ENCODE data around the gene HEXD.
"Not testable (repeated sequence)": the region's sequence is repeated elsewhere in the genome, so short reads cannot be mapped to it uniquely, and the experiment has no call there.

The HEXD gene

GRCh38 chr17:82396601-82397435 is 21.3 kb upstream of the HEXD start:
- DNase-seq (ENCODE audit: low spot score) = no peak

GRCh38 chr17:82397449-82398335 is 20.5 kb upstream of the HEXD start:
- no peak for DNase-seq (ENCODE audit: low spot score)

GRCh38 chr17:82399041-82399441 is 19.1 kb upstream of the HEXD start:
- no peak for DNase-seq (ENCODE audit: low spot score)

DNA sequence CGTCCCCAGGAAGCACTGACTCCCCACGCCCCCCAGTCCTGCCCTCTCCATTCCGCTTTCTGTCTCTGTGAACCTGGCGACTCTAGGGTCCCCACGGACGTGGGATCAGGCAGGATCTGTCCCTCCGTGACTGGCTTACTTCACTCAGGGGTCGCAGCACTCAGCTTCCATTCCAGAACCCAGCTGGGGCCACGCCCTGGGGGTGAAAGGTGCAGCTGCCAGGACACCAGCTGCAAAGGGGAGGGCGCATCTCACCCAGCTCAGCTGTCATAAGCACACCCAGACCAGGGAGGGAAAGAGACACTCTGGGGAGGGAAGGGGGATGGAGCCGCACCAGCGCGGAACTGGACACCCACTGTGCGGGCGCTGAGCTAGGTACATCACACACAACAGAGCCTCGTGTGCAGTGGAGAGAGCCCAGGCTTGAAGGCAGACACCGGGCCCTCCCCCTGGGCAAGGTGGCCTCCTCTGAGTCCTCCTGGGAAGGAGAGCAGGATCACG is 18.5 kb upstream of the HEXD start:
- DNase-seq (ENCODE audit: low spot score) = no peak

- DNase-seq (ENCODE audit: low spot score) = no peak
Measured at GRCh38 chr17:82400206-82400605, 17.9 kb upstream of the HEXD start.

- DNase-seq (ENCODE audit: low spot score) = no peak
Measured at GRCh38 chr17:82400830-82401229, 17.3 kb upstream of the HEXD start.

GRCh38 chr17:82402865-82403264 is 15.3 kb upstream of the HEXD start:
- DNase-seq (ENCODE audit: low spot score) = no peak

GRCh38 chr17:82403662-82404660 is 14.2 kb upstream of the HEXD start:
- DNase-seq (ENCODE audit: low spot score) = no peak

DNA sequence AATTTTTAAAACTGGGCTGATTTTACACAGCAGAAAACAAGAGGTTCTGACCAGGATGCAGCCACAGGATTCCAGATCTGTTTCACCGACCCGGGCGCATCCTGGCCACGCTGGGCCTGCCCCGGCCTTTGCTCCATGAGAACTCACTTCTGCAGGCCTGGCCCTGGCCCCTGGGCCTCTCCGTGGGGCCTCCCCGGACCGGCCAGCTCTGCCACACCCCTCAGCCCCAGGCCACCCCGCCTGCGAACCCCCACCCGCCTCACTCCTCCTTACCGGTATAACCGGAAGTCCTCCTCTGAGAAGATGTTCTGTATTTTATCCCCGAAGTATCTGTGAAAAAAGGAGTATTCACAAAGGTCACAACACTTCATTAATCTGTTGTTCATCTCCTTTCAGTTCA is 13.1 kb upstream of the HEXD start:
- no peak for DNase-seq (ENCODE audit: low spot score)

DNA sequence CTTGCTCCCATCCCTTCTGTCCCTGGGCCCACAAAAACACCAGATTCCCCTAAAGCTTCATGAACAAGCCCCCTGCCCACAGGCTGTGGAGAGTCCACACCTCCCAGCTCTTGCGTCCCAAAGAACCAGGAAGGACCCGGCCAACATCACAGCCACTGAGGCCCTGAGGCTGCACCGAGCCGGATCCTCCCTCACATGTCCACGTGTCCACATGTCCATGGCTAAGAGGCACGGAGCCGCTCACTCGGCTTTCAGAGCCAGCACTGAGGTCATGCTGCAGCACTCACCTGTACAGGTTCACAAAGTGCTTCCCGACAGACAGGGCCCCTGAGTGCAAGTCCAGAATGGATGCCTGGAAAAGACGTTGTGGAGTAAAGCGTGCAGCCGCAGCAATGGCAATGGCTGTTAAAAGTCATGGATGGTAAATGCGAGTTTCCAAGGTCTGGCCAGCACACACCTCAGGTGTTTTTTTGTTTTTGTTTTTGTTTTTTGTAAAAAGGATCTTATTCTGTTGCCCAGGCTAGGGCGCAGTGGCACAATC is 11.9 kb upstream of the HEXD start:
- no peak for DNase-seq (ENCODE audit: low spot score)

DNA sequence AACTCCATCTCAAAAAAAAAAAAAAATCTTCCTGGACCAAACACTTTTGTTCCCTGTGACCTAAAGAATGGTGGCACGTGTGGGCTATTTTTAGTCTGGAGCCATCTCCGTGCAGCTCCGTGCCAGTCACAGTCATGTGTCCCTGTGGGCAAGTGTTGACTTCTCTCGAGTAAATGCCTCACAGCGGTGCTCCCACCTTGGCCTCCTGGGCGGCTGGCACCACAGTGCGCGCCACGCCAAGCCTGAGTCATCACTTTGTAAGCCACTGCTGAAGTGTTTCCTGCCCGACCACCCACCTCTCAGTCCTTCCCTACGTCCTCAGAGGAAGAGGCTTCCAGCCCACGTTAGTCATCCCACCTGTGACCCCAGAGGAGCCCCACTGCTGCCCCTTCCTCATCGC is 10.9 kb upstream of the HEXD start:
- DNase-seq (ENCODE audit: low spot score) = no peak

DNA sequence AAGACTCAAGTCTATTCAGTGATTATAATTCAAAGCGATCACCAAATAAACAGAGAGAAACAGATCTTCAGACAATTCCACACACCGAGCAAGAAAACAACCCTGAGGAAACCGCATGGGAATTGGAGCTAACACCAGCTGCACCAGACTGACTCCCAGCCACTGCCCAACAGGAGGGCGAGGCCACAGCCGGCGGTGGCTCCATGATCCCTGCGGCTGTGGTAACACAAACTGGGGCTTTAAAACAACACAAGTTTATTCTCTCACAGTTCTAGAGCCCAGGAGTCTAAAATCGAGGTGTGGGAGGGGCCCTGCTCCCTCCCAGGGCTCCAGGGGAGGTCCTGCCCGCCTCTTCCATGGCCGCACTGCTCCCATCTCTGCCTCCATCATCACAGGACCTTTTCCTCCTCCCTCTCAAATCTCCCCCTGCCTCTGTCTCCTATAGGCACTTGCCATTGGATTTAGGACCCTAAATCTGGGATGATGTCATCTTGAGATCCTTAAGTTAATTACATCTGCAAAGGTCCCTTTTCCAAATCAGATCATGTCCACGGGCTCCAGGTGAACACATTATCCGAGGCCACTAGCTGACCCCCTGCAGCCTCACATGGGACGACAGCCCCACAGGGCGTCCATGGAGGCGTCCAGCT is 9.7 kb upstream of the HEXD start:
- no peak for DNase-seq (ENCODE audit: low spot score)

GRCh38 chr17:82408938-82409318 is 9.2 kb upstream of the HEXD start:
- DNase-seq (ENCODE audit: low spot score) = no peak

- no peak for DNase-seq (ENCODE audit: low spot score)
Measured at GRCh38 chr17:82410014-82410716, 8.0 kb upstream of the HEXD start.

DNA sequence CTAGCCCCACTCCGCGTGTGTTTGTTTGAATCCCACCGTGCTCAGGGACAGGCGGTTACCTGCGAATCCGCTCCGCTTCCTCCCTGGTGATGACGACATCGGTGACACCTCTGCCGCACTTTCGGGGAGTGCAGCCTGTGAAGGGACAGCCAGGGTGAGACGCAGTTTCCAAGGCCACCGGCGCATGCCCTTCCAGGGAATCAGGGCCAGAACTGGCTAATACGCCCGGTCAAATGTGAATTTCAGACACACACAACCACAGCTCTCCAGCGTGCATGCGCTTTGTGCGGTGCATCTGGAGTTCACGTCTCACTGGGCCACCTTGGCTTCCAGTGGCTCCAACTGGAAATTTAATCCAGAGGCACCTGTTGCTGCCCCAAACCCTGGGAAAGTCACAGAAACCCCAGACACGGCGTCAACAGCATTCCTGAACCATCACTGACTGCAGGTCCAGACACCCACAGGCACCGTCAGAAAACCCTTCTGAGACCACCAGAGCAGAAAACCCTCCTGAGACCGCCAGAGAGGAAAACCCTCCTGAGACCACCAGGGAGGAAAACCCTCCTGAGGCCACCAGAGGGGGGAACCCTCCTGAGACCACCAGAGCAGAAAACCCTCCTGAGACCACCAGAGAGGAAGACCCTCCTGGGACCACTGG is 6.6 kb upstream of the HEXD start:
- DNase-seq (ENCODE audit: low spot score) = no peak

DNA sequence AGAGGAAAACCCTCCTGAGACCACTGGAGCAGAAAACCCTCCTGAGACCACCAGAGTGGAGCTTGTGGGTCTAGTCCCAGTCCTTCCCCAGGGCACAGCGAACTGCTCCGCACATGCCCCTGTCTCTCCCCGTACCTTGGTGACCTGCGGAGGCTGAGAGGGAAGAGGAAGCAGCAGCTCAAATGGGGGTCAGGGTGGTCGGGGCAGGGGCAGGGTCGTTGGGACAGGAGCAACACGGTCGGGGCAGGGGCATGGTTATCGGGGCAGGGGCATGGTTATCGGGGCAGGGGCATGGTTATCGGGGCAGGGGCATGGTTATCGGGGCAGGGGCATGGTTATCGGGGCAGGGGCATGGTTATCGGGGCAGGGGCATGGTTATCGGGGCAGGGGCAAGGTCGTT is 6.1 kb upstream of the HEXD start:
- DNase-seq (ENCODE audit: low spot score) = not testable (repeated sequence)

- no peak for DNase-seq (ENCODE audit: low spot score)
Measured at GRCh38 chr17:82412535-82413520, 5.3 kb upstream of the HEXD start.

GRCh38 chr17:82414548-82415281 is 3.4 kb upstream of the HEXD start:
- DNase-seq (ENCODE audit: low spot score) = peak; percentile 62

All from hematopoietic multipotent progenitor cell treated with erythropoietin and hydrocortisone succinate and interleukin-3 and kit ligand, for 17 days (in vitro differentiated cells).